ENCODE data around the gene NPL.

NPL gene

GRCh38 chr1:182855911-182856310, 66.3 kb downstream of the NPL start:
- no peak overlapping the region for H3K27ac ChIP-seq
- TF ChIP-seq CTCF (conservative IDR thresholded peaks at IDR 0.05): no peak
- no peak for TF ChIP-seq ZFX (IDR thresholded peaks at IDR 0.05)

- TF ChIP-seq ZFX (IDR thresholded peaks at IDR 0.05) (no peak), CTCF (conservative IDR thresholded peaks at IDR 0.05) (no peak)
- no peak overlapping the region for H3K27ac ChIP-seq
Measured at GRCh38 chr1:182857212-182857611, 67.6 kb downstream of the NPL start.

GRCh38 chr1:182860658-182861057, 71.1 kb downstream of the NPL start:
- H3K27ac ChIP-seq: no peak overlapping the region
- TF ChIP-seq CTCF (conservative IDR thresholded peaks at IDR 0.05): no peak
- no peak for TF ChIP-seq ZFX (IDR thresholded peaks at IDR 0.05)

GRCh38 chr1:182861994-182862393, 72.4 kb downstream of the NPL start:
- no peak for TF ChIP-seq ZFX (IDR thresholded peaks at IDR 0.05)
- TF ChIP-seq CTCF (conservative IDR thresholded peaks at IDR 0.05): no peak
- no peak overlapping the region for H3K27ac ChIP-seq

GRCh38 chr1:182862827-182863226, 73.3 kb downstream of the NPL start:
- H3K27ac ChIP-seq: no peak overlapping the region
- TF ChIP-seq CTCF (conservative IDR thresholded peaks at IDR 0.05) (no peak), ZFX (IDR thresholded peaks at IDR 0.05) (no peak)

GRCh38 chr1:182863940-182864339, 74.4 kb downstream of the NPL start:
- TF ChIP-seq ZFX (IDR thresholded peaks at IDR 0.05) (no peak), CTCF (conservative IDR thresholded peaks at IDR 0.05) (no peak)
- H3K27ac ChIP-seq: no peak overlapping the region

GRCh38 chr1:182867861-182868260, 78.3 kb downstream of the NPL start:
- TF ChIP-seq CTCF (conservative IDR thresholded peaks at IDR 0.05): no peak
- TF ChIP-seq ZFX (IDR thresholded peaks at IDR 0.05): no peak
- no peak overlapping the region for H3K27ac ChIP-seq
